HG03097 (cell line): ENCODE measurements around the gene MUC6.

Experiments
- ATAC-seq: cut with Tn5 transposase; IDR thresholded peaks from one replicate; pipeline ENCODE4 v1.9.1; 2021; ENCODE audit not compliant: unreplicated experiment, low FRiP score

The MUC6 gene

GRCh38 chr11:1051356-1052132 lies 15.0 kb upstream of the MUC6 start:
- no peak for ATAC-seq

- peak; percentile 57 for ATAC-seq
Observed at GRCh38 chr11:1050581-1051355, 14.2 kb upstream of the MUC6 start.

- no peak for ATAC-seq
Observed at GRCh38 chr11:1049911-1050580, 13.5 kb upstream of the MUC6 start.

GRCh38 chr11:1049431-1049891 lies 12.9 kb upstream of the MUC6 start:
- ATAC-seq: no peak

GRCh38 chr11:1049071-1049405 lies 12.5 kb upstream of the MUC6 start:
- no peak for ATAC-seq

GRCh38 chr11:1048375-1049070 lies 12.0 kb upstream of the MUC6 start:
- no peak for ATAC-seq

GRCh38 chr11:1047595-1048156 lies 11.2 kb upstream of the MUC6 start:
- ATAC-seq: no peak

GRCh38 chr11:1044160-1044559 lies 7.6 kb upstream of the MUC6 start:
- ATAC-seq: no peak

GRCh38 chr11:1043563-1044096 lies 7.1 kb upstream of the MUC6 start:
- ATAC-seq: no peak

GRCh38 chr11:1042626-1043562 lies 6.4 kb upstream of the MUC6 start:
- no peak for ATAC-seq

- no peak for ATAC-seq
Observed at GRCh38 chr11:1041936-1042608, 5.6 kb upstream of the MUC6 start.

- ATAC-seq: no peak
Observed at GRCh38 chr11:1041471-1041870, 5.0 kb upstream of the MUC6 start.

GRCh38 chr11:1041149-1041467 lies 4.6 kb upstream of the MUC6 start:
- no peak for ATAC-seq

- no peak for ATAC-seq
Observed at GRCh38 chr11:1040428-1041148, 4.1 kb upstream of the MUC6 start.

GRCh38 chr11:1039481-1040427 lies 3.2 kb upstream of the MUC6 start:
- ATAC-seq: no peak

GRCh38 chr11:1038921-1039320 lies 2.4 kb upstream of the MUC6 start:
- no peak for ATAC-seq

- no peak for ATAC-seq
Observed at GRCh38 chr11:1038361-1038760, 1.8 kb upstream of the MUC6 start.
